HCT116 (cell line): ENCODE results near the gene CES3. TPM values are rescaled to one million over a fixed set of nuclear protein-coding genes. Genes with fewer than 3 reads are reported as not detected.

ENCODE experiments used
- ATAC-seq: fragments of 200-7000 bp; cut with Tn5 transposase; 2 replicates; pipeline ENCODE4 v1.9.1; 2020; ENCODE audit warnings: mild to moderate bottlenecking, moderate library complexity
- BruUV-seq: library from RNA; stranded (reverse); fragments of 400-500 nt; replicated peaks from 2 replicates; lab custom pipeline; 2021; lab: Mats Ljungman, UMichigan
- CTCF ChIA-PET: fragments of 300-600 bp; sonication (Branson Sonifier 250); formaldehyde crosslinking; loops from one replicate; lab custom pipeline; 2021; ENCODE audit warnings: antibody characterized with exemption; lab: Charles Lee
- POLR2A ChIA-PET: fragments of 300-600, 350-600 bp; sonication (Branson Sonifier 250); formaldehyde crosslinking; loops from one replicate; lab custom pipeline; 2021; ENCODE audit warnings: antibody characterized with exemption; lab: Charles Lee
- RAD21 ChIA-PET, 2 experiments: fragments of 300-600 bp; sonication (Branson Sonifier 250); formaldehyde crosslinking; loops; one replicate each; lab custom pipeline; 2023; ENCODE audit warnings: low total read pairs in 2 of 2; ENCODE audit not compliant: uncharacterized antibody in 2 of 2, unreplicated experiment in 2 of 2, low non-redundant PET in 1 of 2; lab: Charles Lee
- DNase-seq: peaks from one replicate; pipeline ENCODE4 v3.0.0-alpha.2; 2010; ENCODE audit warnings: low read depth, low spot score
- H2AFZ ChIP-seq: fragments of 200-600 bp; shearing (Covaris generic), sonication (generic); 2 replicates; pipeline ENCODE4 v1.6.1; 2017; ENCODE audit warnings: low read depth, mixed run types, mixed read lengths, antibody characterized with exemption, low read length; ENCODE audit not compliant: poor library complexity, severe bottlenecking
- H3K27ac ChIP-seq: 2 replicates; pipeline ENCODE4 v1.5.1; 2012; ENCODE audit warnings: low read depth, low read length
- H3K27me3 ChIP-seq: fragments of 200-600 bp; sonication (generic); 2 replicates; pipeline ENCODE4 v1.6.1; 2016; ENCODE audit warnings: mixed run types, low read length, mixed read lengths; ENCODE audit not compliant: insufficient read depth
- H3K36me3 ChIP-seq, 2 experiments: fragments of 200-500 bp in 1 of 2; fragments of 200-600 bp in 1 of 2; sonication (Bioruptor generic) in 1 of 2; sonication (generic) in 1 of 2; 2 replicates each; pipeline versions ENCODE4 v1.5.1 to v1.6.1; 2014 to 2016; ENCODE audit warnings: low read length in 2 of 2, inconsistent platforms in 1 of 2, mixed read lengths in 1 of 2, mixed run types in 1 of 2; ENCODE audit not compliant: insufficient read depth in 2 of 2, control insufficient read depth in 1 of 2
- H3K4me1 ChIP-seq, 2 experiments: fragments of 200-600 bp in 1 of 2; sonication (generic) in 1 of 2; 2 replicates each; pipeline versions ENCODE4 v1.5.1 to v1.6.1; 2012 to 2017; ENCODE audit warnings: low read length in 2 of 2, inconsistent platforms in 1 of 2, mild to moderate bottlenecking in 1 of 2, mixed read lengths in 1 of 2, mixed run types in 1 of 2, moderate library complexity in 1 of 2; ENCODE audit not compliant: insufficient read depth in 2 of 2, control insufficient read depth in 1 of 2
- H3K4me2 ChIP-seq: fragments of 200-600 bp; sonication (generic); 2 replicates; pipeline ENCODE4 v1.6.1; 2017; ENCODE audit warnings: mixed run types, low read length, mixed read lengths
- H3K4me3 ChIP-seq, 2 experiments: fragments of 200-600 bp in 1 of 2; sonication (generic) in 1 of 2; replicated peaks in 1 of 2; 2 replicates each; pipeline ENCODE4 v1.5.1; 2011 to 2016; ENCODE audit warnings: low read length in 2 of 2, control low read depth in 1 of 2, low read depth in 1 of 2, mild to moderate bottlenecking in 1 of 2, mixed read lengths in 1 of 2, mixed run types in 1 of 2
- H3K79me2 ChIP-seq: fragments of 200-600 bp; sonication (generic); 2 replicates; pipeline ENCODE4 v1.6.1; 2017; ENCODE audit warnings: mild to moderate bottlenecking, mixed run types, low read length, moderate library complexity, mixed read lengths; ENCODE audit not compliant: insufficient read depth
- H3K9ac ChIP-seq: fragments of 200-600 bp; sonication (generic); 2 replicates; pipeline ENCODE4 v1.6.1; 2016; ENCODE audit warnings: low read length, mixed read lengths
- H3K9me2 ChIP-seq: fragments of 200-600 bp; sonication (generic), shearing (Covaris generic); 2 replicates; pipeline ENCODE4 v1.6.1; 2017; ENCODE audit warnings: mixed run types, mild to moderate bottlenecking, moderate library complexity; ENCODE audit not compliant: insufficient read depth
- H3K9me3 ChIP-seq, 2 experiments: fragments of 200-500 bp in 1 of 2; fragments of 200-600 bp in 1 of 2; sonication (Bioruptor generic) in 1 of 2; sonication (generic) in 1 of 2; 2 replicates each; pipeline ENCODE4 v1.6.1; 2014 to 2017; ENCODE audit warnings: low read length in 2 of 2, mixed read lengths in 2 of 2, inconsistent platforms in 1 of 2, low read depth in 1 of 2, mild to moderate bottlenecking in 1 of 2, mixed run types in 1 of 2, moderate library complexity in 1 of 2; ENCODE audit not compliant: control insufficient read depth in 1 of 2, insufficient read depth in 1 of 2
- H4K20me1 ChIP-seq: fragments of 200-600 bp; sonication (generic), shearing (Covaris generic); 2 replicates; pipeline ENCODE4 v1.6.1; 2017; ENCODE audit warnings: mixed run types, mild to moderate bottlenecking, moderate library complexity; ENCODE audit not compliant: insufficient read depth
- ELF1 ChIP-seq: IDR thresholded peaks from 2 replicates; pipeline ENCODE4 v1.6.1; 2012; ENCODE audit warnings: low read depth, borderline replicate concordance
- EZH2 ChIP-seq: fragments of 200-600 bp; sonication (generic); IDR thresholded peaks from 2 replicates; pipeline ENCODE4 v1.6.1; 2017; ENCODE audit warnings: antibody characterized with exemption, mixed run types
- EZH2phosphoT487 ChIP-seq: fragments of 200-600 bp; IDR thresholded peaks from 2 replicates; pipeline ENCODE4 v1.6.1; 2018; ENCODE audit warnings: antibody characterized with exemption, borderline replicate concordance
- POLR2A ChIP-seq: IDR thresholded peaks from 2 replicates; pipeline ENCODE4 v1.7.0; 2011; ENCODE audit warnings: borderline replicate concordance; ENCODE audit not compliant: insufficient read depth, insufficient read length; ENCODE audit errors: extremely low read depth
- POLR2AphosphoS5 ChIP-seq: IDR thresholded peaks from 2 replicates; pipeline ENCODE4 v1.6.1; 2011; ENCODE audit warnings: mild to moderate bottlenecking, low read depth, low read length, moderate library complexity
- RAD21 ChIP-seq: IDR thresholded peaks from 2 replicates; pipeline ENCODE4 v1.6.1; 2012; ENCODE audit warnings: low read depth, mild to moderate bottlenecking
- SIN3A ChIP-seq: IDR thresholded peaks from 2 replicates; pipeline ENCODE4 v1.6.1; 2012; ENCODE audit warnings: low read depth
- SRF ChIP-seq: IDR thresholded peaks from 2 replicates; pipeline ENCODE4 v1.6.1; 2012; ENCODE audit warnings: low read depth
- YY1 ChIP-seq: IDR thresholded peaks from 2 replicates; pipeline ENCODE4 v1.6.1; 2011; ENCODE audit warnings: low read length, low read depth, moderate library complexity, mild to moderate bottlenecking; ENCODE audit not compliant: insufficient replicate concordance; ENCODE audit errors: extremely low read depth
- ZFX ChIP-seq: fragments of 450-650 bp; IDR thresholded peaks from 2 replicates; pipeline ENCODE4 v1.6.1; 2017
- ZNF274 ChIP-seq: fragments of 200-500 bp; sonication (Bioruptor generic); IDR thresholded peaks from 2 replicates; pipeline ENCODE4 v1.6.1; 2014; ENCODE audit warnings: mild to moderate bottlenecking, low read depth, low read length, inconsistent platforms
- intact Hi-C: fragments of 100-400 bp; cut with micrococcal nuclease; formaldehyde crosslinking; loops from 2 replicates; pipeline ENCODE4 v1.10.0; 2022
- total RNA-seq: library from RNA; stranded (reverse); gene quantifications from one replicate; pipeline ENCODE4 v1.2.1, GENCODE V29; 2021; ENCODE audit not compliant: unreplicated experiment
- TF ChIP-seq, protein P1 (sequence below): IDR thresholded peaks from 2 replicates; pipeline ENCODE4 v1.6.1; 2012
- TF ChIP-seq, protein P2 (sequence below): IDR thresholded peaks from 2 replicates; pipeline ENCODE4 v1.6.1; 2012
- TF ChIP-seq, protein P3 (sequence below): IDR thresholded peaks from 2 replicates; pipeline ENCODE4 v1.6.1; 2012; ENCODE audit warnings: low read depth

The CES3 gene
- total RNA-seq, 1 experiment from 2014 or later: 10.8 TPM

- Histone ChIP-seq H3K9me3 (peaks cover 0 to under 1% of the 10 kb centered on the region in 2 experiments; a peak in 1 of 4 replicates), H3K27ac (no peak overlapping the region), H4K20me1 (no peaks in the 10 kb centered on the region), H3K4me1 (peaks cover 0 to 6% of the 10 kb centered on the region in 2 experiments; a peak in 2 of 4 replicates), H2AFZ (no peak overlapping the region), H3K9me2 (no peaks in the 10 kb centered on the region), H3K27me3 (no peaks in the 10 kb centered on the region), H3K9ac (no peak overlapping the region), H3K36me3 (peaks cover 8 to 10% of the 10 kb centered on the region in 2 experiments; a peak in 3 of 4 replicates), H3K4me2 (no peak overlapping the region), H3K4me3 (no peak overlapping the region), H3K79me2 (no peaks in the 10 kb centered on the region)
- BruUV-seq: no TSS peak
- CTCF ChIA-PET: interaction anchor here (0.7 to 1.1 kb wide), 2 partner anchors 15 to 50 kb away, joined by 3 read pairs; partner anchors contain the start of gene CES3
- intact Hi-C loops: no loop called here
- no peak for ATAC-seq
- POLR2A ChIA-PET: no interaction called here
- no peak for DNase-seq
- TF ChIP-seq, protein P1, sequence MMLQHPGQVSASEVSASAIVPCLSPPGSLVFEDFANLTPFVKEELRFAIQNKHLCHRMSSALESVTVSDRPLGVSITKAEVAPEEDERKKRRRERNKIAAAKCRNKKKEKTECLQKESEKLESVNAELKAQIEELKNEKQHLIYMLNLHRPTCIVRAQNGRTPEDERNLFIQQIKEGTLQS: no peak
- TF ChIP-seq ZNF274 (no peak), ZFX (no peak), EZH2phosphoT487 (no peak), SRF (no peak), YY1 (no peak)
- RAD21 ChIA-PET: no interaction called here
Observed at GRCh38 chr16:66945939-66946338, 15.1 kb upstream of the CES3 start.

GRCh38 chr16:66946541-66946940 is 14.5 kb upstream of the CES3 start:
- POLR2A ChIA-PET: no interaction called here

More at GRCh38 chr16:66946541-66946940, 14.5 kb upstream of the CES3 start:
- H3K27me3 ChIP-seq: no peaks in the 10 kb centered on the region
- H3K9me3 ChIP-seq: peaks cover 0 to 6% of the 10 kb centered on the region in 2 experiments; a peak in 1 of 4 replicates
- no peak overlapping the region for H3K4me3 ChIP-seq
- H3K4me2 ChIP-seq: no peak overlapping the region
- intact Hi-C loops: no loop called here
- peaks cover 2 to 5% of the 10 kb centered on the region in 2 experiments; a peak in 3 of 4 replicates for H3K36me3 ChIP-seq
- H2AFZ ChIP-seq: no peak overlapping the region
- ATAC-seq: no peak
- DNase-seq: no peak
- ChIA-PET CTCF (interaction anchor here (0.7 to 1.1 kb wide), 2 partner anchors 14 to 51 kb away, joined by 3 read pairs; partner anchors contain the start of gene CES3), RAD21 (no interaction called here)
- H3K9me2 ChIP-seq: no peaks in the 10 kb centered on the region
- peaks cover 0 to 9% of the 10 kb centered on the region in 2 experiments; a peak in 2 of 4 replicates for H3K4me1 ChIP-seq
- no peak overlapping the region for H3K9ac ChIP-seq
- TF ChIP-seq, protein P2, sequence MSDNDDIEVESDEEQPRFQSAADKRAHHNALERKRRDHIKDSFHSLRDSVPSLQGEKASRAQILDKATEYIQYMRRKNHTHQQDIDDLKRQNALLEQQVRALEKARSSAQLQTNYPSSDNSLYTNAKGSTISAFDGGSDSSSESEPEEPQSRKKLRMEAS: no peak
- TF ChIP-seq EZH2 (no peak), POLR2AphosphoS5 (no peak), RAD21 (no peak), ELF1 (no peak), SIN3A (no peak), SRF (no peak), POLR2A (no peak), EZH2phosphoT487 (no peak)
- TF ChIP-seq, protein P3, sequence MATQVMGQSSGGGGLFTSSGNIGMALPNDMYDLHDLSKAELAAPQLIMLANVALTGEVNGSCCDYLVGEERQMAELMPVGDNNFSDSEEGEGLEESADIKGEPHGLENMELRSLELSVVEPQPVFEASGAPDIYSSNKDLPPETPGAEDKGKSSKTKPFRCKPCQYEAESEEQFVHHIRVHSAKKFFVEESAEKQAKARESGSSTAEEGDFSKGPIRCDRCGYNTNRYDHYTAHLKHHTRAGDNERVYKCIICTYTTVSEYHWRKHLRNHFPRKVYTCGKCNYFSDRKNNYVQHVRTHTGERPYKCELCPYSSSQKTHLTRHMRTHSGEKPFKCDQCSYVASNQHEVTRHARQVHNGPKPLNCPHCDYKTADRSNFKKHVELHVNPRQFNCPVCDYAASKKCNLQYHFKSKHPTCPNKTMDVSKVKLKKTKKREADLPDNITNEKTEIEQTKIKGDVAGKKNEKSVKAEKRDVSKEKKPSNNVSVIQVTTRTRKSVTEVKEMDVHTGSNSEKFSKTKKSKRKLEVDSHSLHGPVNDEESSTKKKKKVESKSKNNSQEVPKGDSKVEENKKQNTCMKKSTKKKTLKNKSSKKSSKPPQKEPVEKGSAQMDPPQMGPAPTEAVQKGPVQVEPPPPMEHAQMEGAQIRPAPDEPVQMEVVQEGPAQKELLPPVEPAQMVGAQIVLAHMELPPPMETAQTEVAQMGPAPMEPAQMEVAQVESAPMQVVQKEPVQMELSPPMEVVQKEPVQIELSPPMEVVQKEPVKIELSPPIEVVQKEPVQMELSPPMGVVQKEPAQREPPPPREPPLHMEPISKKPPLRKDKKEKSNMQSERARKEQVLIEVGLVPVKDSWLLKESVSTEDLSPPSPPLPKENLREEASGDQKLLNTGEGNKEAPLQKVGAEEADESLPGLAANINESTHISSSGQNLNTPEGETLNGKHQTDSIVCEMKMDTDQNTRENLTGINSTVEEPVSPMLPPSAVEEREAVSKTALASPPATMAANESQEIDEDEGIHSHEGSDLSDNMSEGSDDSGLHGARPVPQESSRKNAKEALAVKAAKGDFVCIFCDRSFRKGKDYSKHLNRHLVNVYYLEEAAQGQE: no peak
- no TSS peak for BruUV-seq
- H3K27ac ChIP-seq: no peak overlapping the region
- no peaks in the 10 kb centered on the region for H4K20me1 ChIP-seq
- no peaks in the 10 kb centered on the region for H3K79me2 ChIP-seq
